ENCODE measurements around the gene FAF1.

The FAF1 gene

GRCh38 chr1:50620680-50621329 is 339.3 kb downstream of the FAF1 start:
- DNase-seq: no peak

GRCh38 chr1:50615036-50615750 is 344.9 kb downstream of the FAF1 start:
- no peak for DNase-seq

- DNase-seq: no peak
Measured at GRCh38 chr1:50611675-50612074, 348.4 kb downstream of the FAF1 start.

GRCh38 chr1:50610563-50610962 is 349.5 kb downstream of the FAF1 start:
- no peak for DNase-seq

GRCh38 chr1:50609508-50609907 is 350.6 kb downstream of the FAF1 start:
- no peak for DNase-seq

- DNase-seq: no peak
Measured at GRCh38 chr1:50605186-50605875, 354.7 kb downstream of the FAF1 start.

GRCh38 chr1:50604580-50604979 is 355.5 kb downstream of the FAF1 start:
- no peak for DNase-seq

GRCh38 chr1:50603274-50604271 is 356.5 kb downstream of the FAF1 start:
- DNase-seq: no peak

- DNase-seq: no peak
Measured at GRCh38 chr1:50599546-50599945, 360.5 kb downstream of the FAF1 start.

GRCh38 chr1:50595874-50596273 is 364.2 kb downstream of the FAF1 start:
- DNase-seq: no peak

- DNase-seq: no peak
Measured at GRCh38 chr1:50593515-50593914, 366.6 kb downstream of the FAF1 start.

GRCh38 chr1:50591598-50591997 is 368.5 kb downstream of the FAF1 start:
- DNase-seq: no peak

GRCh38 chr1:50582346-50582745 is 377.7 kb downstream of the FAF1 start:
- DNase-seq: no peak

- DNase-seq: no peak
Measured at GRCh38 chr1:50570066-50570468, 390.0 kb downstream of the FAF1 start.

- DNase-seq: no peak
Measured at GRCh38 chr1:50568782-50569181, 391.3 kb downstream of the FAF1 start.

- DNase-seq: no peak
Measured at GRCh38 chr1:50566405-50566804, 393.7 kb downstream of the FAF1 start.

GRCh38 chr1:50564417-50564816 is 395.6 kb downstream of the FAF1 start:
- DNase-seq: no peak

GRCh38 chr1:50562106-50562505 is 398.0 kb downstream of the FAF1 start:
- no peak for DNase-seq

- no peak for DNase-seq
Measured at GRCh38 chr1:50559421-50559820, 400.6 kb downstream of the FAF1 start.

GRCh38 chr1:50553921-50554320 is 406.1 kb downstream of the FAF1 start:
- no peak for DNase-seq

GRCh38 chr1:50548243-50548642 is 411.8 kb downstream of the FAF1 start:
- no peak for DNase-seq

GRCh38 chr1:50542362-50542761 is 417.7 kb downstream of the FAF1 start:
- no peak for DNase-seq

GRCh38 chr1:50538476-50538875 is 421.6 kb downstream of the FAF1 start:
- DNase-seq: no peak

Data from effector CD4-positive, alpha-beta T cell (primary cell).